Measurements from ENCODE around the gene USP6.

The USP6 gene

GRCh38 chr17:5078106-5079028 is 37.5 kb upstream of the USP6 start, which contains the start of gene ZFP3:
Gene ZFP3, plus strand, starts transcription at chr17:5078467. Its CDS starts 13,038 bp downstream, at chr17:5091505.
- peaks cover 3% of the 10 kb centered on the region for H3K27me3 Mint-ChIP-seq (ENCODE audit: low read depth)
- H3K36me3 Mint-ChIP-seq (ENCODE audit: low read depth): no peaks in the 10 kb centered on the region
- H3K9me3 Mint-ChIP-seq: peaks cover 3% of the 10 kb centered on the region
- no peak for TF ChIP-seq CTCF (IDR thresholded peaks at IDR 0.05; ENCODE audit: unreplicated experiment in 3 of 3)
- no peaks in the 10 kb centered on the region for H3K4me1 Mint-ChIP-seq
- H3K27ac Mint-ChIP-seq: no peak within 1 kb of the TSS
- H3K4me3 Mint-ChIP-seq: peak within 1 kb of the TSS in 2 of 3 experiments; percentile 44 to 52

- Mint-ChIP-seq H3K27ac (no peak overlapping the region), H3K9me3 (peaks cover 4% of the 10 kb centered on the region), H3K27me3 (ENCODE audit: low read depth) (peaks cover 4% of the 10 kb centered on the region), H3K4me3 (no peak overlapping the region), H3K4me1 (no peaks in the 10 kb centered on the region), H3K36me3 (ENCODE audit: low read depth) (peaks cover 4% of the 10 kb centered on the region)
- TF ChIP-seq CTCF (IDR thresholded peaks at IDR 0.05; ENCODE audit: unreplicated experiment in 3 of 3): no peak
Observed at GRCh38 chr17:5080591-5080990, 35.2 kb upstream of the USP6 start.

GRCh38 chr17:5092218-5093010 is 23.4 kb upstream of the USP6 start:
- Mint-ChIP-seq H3K4me3 (no peak overlapping the region), H3K9me3 (peaks cover 67% of the 10 kb centered on the region), H3K27ac (no peak overlapping the region), H3K27me3 (ENCODE audit: low read depth) (peaks cover 5% of the 10 kb centered on the region), H3K36me3 (ENCODE audit: low read depth) (peaks cover 37% of the 10 kb centered on the region), H3K4me1 (no peaks in the 10 kb centered on the region)
- TF ChIP-seq CTCF (IDR thresholded peaks at IDR 0.05; ENCODE audit: unreplicated experiment in 3 of 3): no peak

- Mint-ChIP-seq H3K4me1 (no peaks in the 10 kb centered on the region), H3K9me3 (peaks cover 41% of the 10 kb centered on the region), H3K36me3 (ENCODE audit: low read depth) (peaks cover 27% of the 10 kb centered on the region), H3K27ac (peak overlapping the region in 1 of 3 experiments; percentile 90), H3K4me3 (peak overlapping the region; percentile 98 to 99 (median 98)), H3K27me3 (ENCODE audit: low read depth) (peaks cover 6% of the 10 kb centered on the region)
- TF ChIP-seq CTCF (IDR thresholded peaks at IDR 0.05; ENCODE audit: unreplicated experiment in 3 of 3): no peak
Observed at GRCh38 chr17:5096731-5097100, 19.1 kb upstream of the USP6 start.

GRCh38 chr17:5097101-5097834 is 18.6 kb upstream of the USP6 start:
- no peak for TF ChIP-seq CTCF (IDR thresholded peaks at IDR 0.05; ENCODE audit: unreplicated experiment in 3 of 3)
- peaks cover 27% of the 10 kb centered on the region for H3K36me3 Mint-ChIP-seq (ENCODE audit: low read depth)
- H3K4me1 Mint-ChIP-seq: no peaks in the 10 kb centered on the region
- H3K9me3 Mint-ChIP-seq: peaks cover 35% of the 10 kb centered on the region
- peak overlapping the region; percentile 66 to 90 (median 87) for H3K27ac Mint-ChIP-seq
- peak overlapping the region; percentile 98 to 99 (median 98) for H3K4me3 Mint-ChIP-seq
- H3K27me3 Mint-ChIP-seq (ENCODE audit: low read depth): peaks cover 6% of the 10 kb centered on the region
